Measurements from ENCODE around the gene GUCY2F.

The GUCY2F gene

DNA sequence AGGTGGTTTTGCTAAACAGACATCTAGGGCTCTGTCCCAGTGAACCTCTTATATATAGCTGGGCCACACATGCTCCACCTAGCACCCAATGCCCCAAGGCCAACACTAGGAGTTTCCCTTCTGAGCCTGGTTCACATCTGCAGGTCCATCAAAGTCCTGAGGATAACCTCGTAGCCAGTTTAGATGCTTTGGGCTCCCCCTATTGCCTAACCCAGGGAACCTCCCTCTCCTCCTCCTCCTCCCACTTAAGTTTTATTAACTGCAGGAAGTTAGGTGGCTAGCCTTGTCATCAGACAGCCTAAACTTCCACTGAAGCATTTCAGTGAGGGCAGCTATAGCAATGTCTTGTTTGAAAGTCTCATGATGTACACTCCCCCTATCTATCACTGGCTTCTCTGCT is 88.0 kb downstream of the GUCY2F start:
- peak; percentile 5 for DNase-seq (ENCODE audit: low read depth)

DNA sequence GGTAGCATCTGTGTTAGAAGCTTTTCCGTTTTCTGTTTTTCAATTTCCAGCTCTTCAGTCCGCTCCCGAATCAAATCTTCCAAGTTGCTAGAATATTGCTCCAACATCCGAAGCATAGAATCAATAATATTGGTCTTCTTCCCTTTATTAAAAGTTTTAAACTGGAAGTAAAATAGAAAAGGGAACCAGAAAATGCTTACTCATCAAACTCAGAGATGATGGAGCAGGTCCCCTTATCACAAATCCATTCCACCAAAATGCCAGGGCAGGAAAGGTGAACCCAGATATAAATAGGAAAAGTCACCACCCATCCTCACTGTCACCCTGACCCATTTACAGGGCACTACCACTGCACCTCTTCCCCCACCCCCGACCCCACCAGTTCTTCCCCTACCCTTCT is 89.0 kb downstream of the GUCY2F start:
- no peak for DNase-seq (ENCODE audit: low read depth)

DNA sequence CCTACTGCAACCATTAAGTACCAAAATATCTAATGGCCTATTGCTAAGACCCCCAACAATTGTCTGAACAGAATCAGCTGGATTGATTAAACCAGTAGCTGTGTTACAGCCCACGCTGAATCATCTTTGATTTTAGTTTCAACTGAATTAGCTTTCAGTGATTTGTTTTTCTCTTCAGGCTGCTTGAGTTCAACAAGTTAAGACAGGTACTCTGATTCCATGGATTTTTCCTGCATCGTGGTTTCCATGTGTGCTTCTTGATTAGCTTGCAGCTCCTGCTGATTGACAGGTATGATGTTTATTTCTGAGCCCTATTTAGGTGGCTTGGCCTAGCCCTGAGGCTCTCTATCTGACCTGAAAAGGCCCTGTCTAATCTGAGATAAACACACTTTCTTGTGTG is 91.3 kb downstream of the GUCY2F start:
- no peak for DNase-seq (ENCODE audit: low read depth)

DNA sequence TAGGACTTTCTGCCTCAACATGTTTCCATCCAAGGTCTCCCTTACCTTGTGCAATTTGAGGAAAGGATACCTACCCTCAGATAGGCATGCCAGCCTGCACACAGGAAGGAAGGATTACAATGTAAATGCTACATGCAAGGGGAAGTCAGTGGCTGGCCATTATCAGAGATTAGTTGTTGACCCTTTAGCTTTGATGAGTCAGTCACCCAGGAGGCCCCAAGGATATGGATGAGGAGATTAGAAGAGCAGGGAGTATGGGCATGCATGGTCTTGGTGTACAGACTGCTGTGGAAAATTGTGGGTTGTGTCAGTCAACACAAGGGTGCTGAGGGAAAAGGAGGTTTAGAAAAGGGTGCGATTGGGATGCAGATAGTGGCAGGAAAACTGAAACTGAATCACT is 92.0 kb downstream of the GUCY2F start:
- DNase-seq (ENCODE audit: low read depth): no peak

DNA sequence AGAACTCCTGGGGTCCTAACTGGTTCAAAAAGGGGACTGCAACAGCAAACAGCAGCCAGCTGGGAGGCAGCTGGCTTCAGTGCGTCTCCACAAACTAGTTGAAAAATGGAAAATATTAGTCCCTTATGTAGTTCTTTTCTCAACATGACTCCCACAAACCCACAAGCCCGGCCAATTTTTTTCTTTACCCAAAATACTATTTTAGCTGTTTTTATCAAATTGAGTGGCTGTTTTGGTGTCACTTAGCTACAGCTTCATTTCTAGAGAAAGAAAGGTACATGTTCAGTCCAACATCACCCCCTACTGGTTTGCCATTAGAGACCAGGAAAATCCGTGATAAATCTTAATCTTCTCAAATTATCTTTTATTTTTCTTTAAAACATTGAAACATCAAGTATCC is 97.2 kb downstream of the GUCY2F start:
- DNase-seq (ENCODE audit: low read depth): peak; percentile 34

DNA sequence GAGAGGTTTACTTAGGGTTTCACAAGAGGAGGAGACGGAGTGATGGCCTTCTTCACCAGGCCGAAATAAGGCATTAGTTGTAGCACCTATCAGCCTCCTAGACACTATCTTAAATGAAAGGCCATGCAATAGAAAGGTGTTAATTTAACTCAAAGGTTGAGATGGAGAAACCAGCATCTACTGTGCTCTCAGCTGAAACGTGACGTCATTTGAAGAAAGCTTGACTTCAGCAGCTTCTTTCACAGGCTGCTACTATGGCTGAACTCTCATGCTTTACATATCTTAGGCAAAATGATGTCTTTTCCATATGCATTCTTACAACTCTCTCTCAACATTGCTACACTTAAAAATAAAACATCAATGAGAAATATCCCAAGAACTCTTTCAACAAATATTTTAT is 99.6 kb downstream of the GUCY2F start:
- no peak for DNase-seq (ENCODE audit: low read depth)

DNA sequence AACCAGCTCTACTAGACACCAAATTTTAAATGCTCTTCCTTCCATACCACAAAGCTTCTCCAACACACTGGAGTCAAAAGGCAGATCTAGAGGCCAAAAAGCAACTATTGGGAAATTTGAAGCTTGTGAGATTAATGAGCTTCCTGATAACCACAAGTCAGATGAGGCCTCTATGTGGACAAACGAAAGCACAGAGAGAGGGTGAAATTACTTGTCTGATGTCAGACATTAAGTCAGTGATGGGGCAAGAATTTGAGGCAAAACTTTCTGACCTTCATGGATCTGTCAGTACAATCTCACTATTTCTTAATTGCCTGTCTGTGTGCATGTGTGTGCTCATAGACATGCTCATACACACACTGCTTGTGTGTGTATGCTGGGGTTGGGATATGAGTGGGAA is 103.6 kb downstream of the GUCY2F start:
- peak; percentile 37 for DNase-seq (ENCODE audit: low read depth)

DNA sequence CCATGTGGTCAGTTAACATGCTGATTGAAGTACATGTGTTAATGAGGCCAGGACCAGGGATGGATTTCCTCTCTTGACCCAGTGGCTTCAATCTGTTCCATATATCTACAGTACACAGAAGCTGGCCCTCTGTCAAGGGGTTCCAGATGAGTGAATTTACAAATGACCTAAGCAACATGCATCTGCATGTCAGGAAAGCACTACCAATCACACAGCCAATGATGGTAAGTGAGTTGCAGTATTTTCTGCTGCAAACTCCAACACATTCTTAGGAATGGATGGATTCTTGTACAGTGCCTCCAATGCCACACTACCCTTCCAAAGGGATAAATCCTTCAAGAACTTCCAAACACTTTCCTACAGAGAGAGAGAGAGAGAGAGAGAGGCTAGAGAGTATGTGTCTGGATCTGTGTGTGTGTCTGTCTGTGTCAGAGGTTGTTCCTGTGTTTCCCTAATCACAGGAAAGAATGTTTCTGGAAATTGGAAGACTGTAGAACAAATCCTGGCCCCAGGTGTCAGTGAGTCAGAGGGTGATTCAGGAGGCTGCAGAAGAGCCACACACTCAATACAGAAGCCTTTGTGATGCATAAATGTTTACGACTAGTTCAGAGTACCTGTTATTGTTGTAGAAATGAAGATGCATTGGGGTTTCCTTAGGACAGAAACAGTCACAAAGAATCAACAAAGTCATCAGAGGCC is 107.5 kb downstream of the GUCY2F start:
- DNase-seq (ENCODE audit: low read depth): no peak

DNA sequence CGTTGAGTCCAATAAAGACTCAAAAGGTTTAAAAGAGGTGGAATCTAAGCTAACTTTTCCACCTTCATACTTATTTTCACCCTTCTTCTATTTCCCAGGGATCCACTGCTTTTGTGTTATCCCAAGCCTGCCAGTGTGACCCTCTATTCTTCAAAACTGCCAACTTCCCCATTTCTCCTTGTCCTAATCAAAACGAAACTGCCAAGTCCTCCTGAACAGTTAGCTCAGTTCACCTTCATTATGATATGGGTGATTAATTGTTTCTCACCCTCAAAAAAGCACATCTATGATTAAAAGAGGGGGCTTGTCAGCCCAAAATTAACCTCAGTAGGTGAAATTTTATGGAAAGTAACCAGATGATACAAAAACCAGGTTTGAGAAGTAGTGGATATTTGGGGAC is 108.4 kb downstream of the GUCY2F start:
- DNase-seq (ENCODE audit: low read depth): no peak

DNA sequence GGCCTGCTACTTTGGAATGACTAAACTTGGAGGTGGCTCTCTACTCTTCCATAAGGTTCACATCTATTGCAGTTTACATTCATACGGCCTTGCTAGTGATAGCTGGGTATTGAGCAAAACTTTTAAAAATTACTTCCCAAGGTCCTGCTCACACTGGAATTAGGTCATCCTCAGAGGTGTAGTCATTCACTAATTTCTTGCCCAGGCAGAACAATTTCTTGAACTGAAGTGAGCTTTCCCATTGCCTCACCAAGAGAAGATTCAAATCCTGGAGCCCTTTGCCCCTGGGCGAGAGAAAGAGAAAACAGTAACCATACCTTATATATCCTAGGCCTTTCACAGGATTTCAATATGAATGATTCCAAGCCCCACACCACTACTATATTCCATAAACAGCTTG is 109.2 kb downstream of the GUCY2F start:
- DNase-seq (ENCODE audit: low read depth): no peak

DNA sequence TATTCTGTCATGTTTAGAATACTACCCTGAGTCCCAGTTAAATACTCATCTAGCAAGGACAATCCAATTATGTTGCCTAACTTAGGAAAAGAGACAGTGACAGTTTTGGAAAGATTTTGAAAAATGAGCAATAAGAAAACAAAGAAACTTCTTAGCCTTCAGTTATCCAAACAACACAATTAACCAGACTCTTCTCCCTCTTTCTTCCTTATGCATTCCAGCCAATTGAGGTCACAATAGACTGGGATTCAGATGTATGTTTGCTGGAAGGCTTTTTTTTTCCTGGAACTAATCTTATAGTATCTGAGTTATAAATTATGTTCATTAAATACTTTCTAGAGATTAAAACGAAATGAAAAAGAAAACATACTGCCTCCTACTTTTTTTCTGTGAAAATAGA is 109.6 kb downstream of the GUCY2F start:
- no peak for DNase-seq (ENCODE audit: low read depth)

DNA sequence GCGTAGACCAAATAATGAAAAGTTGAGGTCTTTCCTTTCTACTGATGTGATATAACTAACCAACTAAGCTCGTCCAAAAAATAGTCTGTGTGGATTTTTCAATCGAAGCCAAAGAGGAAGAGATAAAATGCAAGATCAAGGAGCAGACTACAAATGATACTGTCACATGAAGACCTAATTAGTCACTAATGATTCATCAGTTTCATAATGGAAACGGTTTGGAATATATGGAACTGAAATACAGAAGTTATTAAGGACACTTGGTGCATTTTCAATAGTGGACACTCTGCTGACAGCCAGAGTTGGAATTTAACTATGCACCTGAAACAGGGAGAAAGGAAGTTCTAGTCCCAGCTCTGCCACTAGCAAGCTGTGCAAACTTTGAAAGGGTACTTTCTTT is 119.8 kb downstream of the GUCY2F start:
- DNase-seq (ENCODE audit: low read depth): no peak

DNA sequence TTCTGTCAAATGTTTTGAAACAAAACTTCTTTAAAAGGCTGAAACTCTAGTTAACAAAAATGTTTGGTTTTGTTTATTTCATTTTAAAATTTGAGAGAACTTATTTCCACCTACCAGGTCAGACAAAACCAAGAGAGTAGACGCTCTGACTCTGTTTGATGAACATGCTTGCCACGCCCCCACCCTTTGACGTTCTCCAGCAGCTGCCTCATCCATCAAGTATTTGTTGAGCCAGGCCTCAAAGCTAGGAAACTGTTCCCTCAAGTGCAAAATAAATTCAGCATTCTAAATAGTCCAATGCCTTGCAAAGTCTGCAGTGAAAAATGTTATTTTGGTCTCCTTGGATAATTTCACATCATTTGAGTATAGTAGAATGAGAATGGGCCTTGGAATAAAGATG is 121.6 kb downstream of the GUCY2F start:
- DNase-seq (ENCODE audit: low read depth): peak; percentile 61

DNA sequence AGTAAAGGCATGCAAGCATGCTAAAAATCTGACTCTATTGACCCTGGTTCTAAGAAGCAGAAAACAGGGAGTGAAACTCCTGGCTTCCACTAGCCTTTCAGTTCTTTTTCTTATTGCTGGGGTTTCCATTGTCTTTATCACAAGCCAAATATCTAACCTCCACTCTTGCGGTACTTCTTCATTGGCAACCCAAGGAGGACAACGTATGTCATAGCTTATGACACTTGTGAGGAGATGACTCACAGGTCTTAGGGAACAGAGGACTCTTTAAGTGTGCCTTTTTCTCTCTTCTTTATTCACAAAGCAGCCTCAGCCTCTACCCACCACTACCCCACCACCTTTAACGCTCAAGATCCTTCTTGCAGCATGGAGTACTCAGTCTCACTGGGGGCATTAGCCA is 124.2 kb downstream of the GUCY2F start:
- DNase-seq (ENCODE audit: low read depth): no peak

DNA sequence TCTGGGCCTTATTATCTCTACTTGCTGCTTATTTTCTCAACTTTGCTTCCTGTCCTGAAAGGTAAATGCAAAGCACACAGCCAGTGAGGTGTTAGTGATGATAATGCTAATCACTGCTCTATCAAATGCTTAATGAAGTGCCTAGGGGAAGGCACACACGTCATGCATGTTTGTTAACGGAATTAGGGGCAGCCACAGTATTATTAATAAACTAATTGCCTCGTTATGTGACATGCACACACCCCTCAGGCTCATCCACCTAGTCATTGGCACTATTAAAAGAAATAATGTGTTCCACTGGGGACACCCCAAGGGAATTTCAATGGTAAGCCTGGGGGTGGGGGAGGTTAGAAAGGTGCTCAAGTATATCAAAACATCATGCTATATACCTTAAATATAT is 125.2 kb downstream of the GUCY2F start:
- no peak for DNase-seq (ENCODE audit: low read depth)

DNA sequence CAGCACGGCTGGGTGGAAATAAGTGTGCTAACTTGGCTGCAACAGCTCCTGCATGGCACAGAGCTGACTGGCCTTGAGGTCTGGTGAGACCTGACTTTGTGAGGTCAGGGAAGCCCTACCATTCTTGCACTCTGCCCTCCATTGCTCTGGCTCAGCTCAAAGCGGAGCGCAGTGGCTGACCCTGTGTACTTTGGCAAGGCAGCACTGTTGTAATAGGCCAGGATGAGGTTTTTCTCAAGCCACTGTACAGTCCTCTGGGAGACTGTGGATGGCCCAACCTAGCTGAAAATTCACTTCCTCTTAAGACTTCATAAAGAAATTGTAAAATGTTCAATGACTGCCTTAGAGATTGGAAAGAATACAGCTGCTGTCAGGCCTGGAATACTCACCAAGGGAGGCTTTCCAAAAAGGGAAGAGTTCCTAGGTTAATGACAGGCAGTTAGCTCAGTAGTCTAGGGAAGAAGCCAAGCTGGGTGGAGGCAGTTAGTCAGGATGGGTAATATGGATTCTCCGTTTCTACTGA is 129.8 kb downstream of the GUCY2F start:
- peak; percentile 33 for DNase-seq (ENCODE audit: low read depth)

DNA sequence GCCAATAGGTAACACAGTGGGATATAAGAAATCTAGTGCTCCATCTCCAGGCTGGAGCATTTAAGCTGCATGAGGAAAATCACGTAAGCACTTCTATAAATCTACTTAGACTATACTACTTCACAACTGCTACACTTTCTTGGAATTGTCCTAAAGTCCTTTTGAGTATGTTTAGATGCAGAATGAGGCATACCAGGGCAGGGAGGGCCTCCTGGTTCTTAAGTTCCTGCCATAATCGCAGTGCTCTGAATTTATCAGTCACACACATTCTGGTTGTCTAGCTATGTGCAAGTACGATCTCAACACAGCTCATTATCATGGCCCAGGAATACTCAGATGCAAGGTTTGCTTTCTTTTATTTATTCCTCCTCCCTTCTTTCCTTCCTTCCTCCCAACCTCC is 130.3 kb downstream of the GUCY2F start:
- no peak for DNase-seq (ENCODE audit: low read depth)

DNA sequence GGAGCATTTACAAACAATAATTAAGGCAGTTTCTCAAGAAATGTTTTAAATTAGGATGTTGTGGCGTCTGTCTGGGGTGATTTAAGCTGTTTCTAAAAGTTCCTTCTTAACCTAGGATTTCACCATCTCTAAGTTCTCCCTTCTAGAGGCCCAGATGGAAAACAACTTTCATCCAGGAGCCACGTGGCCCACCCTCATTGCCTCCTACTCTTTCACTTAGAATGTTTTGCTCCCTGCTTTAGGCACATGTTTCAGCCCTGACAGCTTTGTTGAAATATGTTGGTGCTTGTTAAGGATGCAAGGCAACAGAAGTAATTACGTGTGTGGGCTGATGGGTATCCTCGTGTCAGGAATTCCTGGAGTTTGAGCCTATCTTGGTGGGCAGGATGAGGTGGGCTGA is 131.3 kb downstream of the GUCY2F start:
- no peak for DNase-seq (ENCODE audit: low read depth)

DNA sequence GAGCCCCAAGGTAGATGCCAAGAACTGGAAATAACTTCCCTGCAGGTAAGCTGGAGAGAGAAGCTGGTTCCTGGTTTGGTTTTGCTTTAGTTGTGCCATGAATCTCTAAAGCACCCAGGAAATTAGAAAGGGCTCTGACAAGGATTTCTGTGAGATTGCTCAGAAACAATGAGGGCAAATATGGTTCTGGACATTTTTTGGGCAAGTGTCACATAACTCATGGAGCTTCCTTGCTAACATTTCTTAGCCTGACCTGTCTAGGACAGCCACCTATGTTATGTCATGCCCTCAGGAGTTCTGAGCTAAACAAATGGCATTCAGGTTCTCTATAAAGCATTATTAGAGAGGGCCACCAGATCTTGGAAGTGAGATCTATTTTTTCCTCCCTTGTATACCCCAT is 131.8 kb downstream of the GUCY2F start:
- no peak for DNase-seq (ENCODE audit: low read depth)

DNA sequence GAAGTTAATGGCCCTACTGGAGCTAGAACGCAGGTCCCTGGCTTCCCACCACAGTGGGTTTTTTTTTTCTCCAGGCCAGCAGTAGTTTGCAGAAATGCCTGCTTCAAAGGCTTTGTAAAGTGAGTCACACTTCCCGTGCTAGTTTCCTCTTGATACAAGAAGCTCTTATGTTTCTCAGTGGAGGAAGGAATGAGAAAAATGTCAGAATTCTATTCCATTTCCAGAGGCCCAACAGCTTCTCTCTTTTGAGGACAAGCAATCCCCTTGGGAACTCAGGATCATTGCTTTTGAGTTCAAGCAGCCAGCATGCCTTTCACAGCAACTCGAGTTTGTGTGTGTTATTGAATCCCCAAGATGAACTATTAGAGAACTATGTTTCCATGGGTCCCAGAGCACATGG is 134.3 kb downstream of the GUCY2F start:
- peak; percentile 85 for DNase-seq (ENCODE audit: low read depth)

DNA sequence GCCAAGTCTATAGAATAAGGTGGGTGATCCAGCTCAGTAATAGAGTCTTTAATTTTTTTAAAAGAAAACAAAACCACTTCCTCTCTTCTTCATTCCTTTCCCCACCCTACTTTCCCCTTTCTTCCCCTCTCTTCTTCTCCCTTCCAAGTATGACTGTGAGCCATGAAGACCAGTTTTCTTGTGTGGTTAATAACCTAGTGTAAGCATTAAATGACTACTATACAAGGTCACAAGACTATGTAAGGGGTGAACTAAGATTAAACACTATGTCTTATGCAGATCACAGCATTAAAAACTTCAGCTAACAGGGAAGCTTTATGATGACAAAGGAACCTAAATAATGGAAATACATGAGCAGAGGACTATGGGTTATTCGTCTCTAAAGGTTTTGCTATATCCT is 135.4 kb downstream of the GUCY2F start:
- no peak for DNase-seq (ENCODE audit: low read depth)

DNA sequence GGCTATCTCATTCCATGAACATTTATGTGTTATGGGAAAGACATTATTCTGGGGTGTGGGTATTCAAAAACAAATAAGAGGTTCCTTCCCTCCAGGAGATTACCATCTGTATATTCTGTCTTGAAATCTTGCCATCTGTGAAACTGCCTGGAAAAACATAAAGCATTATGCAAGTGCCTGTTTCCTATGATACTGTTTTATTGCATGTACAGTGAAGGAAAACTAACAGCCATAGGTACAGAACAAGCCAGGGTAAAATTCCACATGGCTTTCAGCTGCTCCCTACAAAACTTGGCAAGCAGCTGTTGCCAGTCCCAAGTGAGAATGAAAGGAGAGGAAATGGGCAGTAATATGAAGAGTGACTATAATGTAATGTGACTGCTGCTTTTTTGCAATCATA is 136.0 kb downstream of the GUCY2F start:
- DNase-seq (ENCODE audit: low read depth): no peak

DNA sequence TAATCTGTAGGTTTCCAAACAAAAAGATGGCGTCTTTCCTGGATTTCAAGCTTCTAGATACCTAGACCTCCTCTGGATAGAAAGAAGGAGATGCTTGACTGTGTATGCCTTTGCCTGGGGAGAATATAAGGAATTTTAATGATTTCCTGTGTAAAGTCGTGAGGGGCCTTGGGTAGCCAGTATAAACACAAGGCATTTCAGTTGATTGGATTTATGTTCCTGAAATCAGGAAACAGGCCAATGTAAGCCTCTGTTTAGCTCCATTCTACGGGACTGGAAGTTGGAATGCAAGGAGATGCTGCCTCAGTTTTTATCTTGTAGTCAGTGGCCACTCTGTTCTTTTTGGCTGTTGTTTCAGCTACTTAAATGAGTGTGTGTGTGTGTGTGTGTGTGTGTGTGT is 137.2 kb downstream of the GUCY2F start:
- no peak for DNase-seq (ENCODE audit: low read depth)

DNA sequence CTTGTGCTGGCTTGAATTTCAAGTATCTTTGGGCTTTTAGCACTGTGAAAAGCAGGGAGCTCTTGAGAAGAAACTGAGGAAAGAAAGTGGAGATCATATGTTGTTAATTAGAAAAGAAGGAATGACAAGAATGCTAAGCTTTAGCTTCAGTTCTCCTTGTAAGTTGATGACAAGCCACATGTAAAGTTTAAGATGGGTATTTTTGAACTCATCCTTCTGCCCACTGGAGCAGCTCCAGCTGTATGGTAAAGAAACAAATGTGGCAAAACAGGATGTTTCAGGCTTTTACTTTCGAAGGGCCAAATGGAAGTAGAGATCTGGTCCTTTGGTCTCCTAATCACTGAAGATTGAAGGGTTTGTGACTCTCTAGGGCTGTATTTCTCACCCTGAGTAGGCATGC is 137.8 kb downstream of the GUCY2F start:
- no peak for DNase-seq (ENCODE audit: low read depth)

DNA sequence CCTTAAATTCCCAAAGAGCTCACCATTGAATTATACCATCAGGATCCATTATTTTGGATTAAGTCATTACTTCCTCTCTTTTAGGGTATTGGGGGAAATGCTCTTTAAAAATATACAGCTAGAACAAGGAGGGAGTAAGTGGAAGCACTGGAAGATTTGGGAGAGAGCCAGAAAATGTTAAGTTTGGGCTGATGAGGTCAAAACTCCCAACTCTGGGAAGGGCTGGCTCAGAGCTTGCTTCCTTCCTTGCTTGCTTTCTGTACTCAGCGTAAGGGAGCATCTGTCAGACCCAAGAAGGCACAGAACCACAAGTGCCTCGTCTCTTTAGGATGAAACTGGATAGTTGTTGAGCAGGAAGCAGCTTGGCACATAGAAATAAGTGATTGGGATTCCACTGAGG is 138.2 kb downstream of the GUCY2F start:
- no peak for DNase-seq (ENCODE audit: low read depth)
